Panc1 (cell line): ENCODE measurements around the gene VWA2. TPM values are rescaled to one million over a fixed set of nuclear protein-coding genes. Genes with fewer than 3 reads are reported as not detected.

Source experiments
- ATAC-seq: fragments of 200-7000 bp; cut with Tn5 transposase; 2 replicates; pipeline ENCODE4 v1.9.1; 2020; ENCODE audit warnings: mild to moderate bottlenecking, moderate library complexity
- BruUV-seq: library from RNA; stranded (reverse); fragments of 400-500 nt; replicated peaks from 2 replicates; lab custom pipeline; 2021; lab: Mats Ljungman, UMichigan
- CTCF ChIA-PET: fragments of 300-600 bp; sonication (Branson Sonifier 250); formaldehyde crosslinking; loops from one replicate; lab custom pipeline; 2022; ENCODE audit warnings: antibody characterized with exemption; lab: Charles Lee
- POLR2A ChIA-PET: fragments of 300-600 bp; sonication (Branson Sonifier 250); formaldehyde crosslinking; loops from one replicate; lab custom pipeline; 2022; ENCODE audit warnings: antibody characterized with exemption; lab: Charles Lee
- DNase-seq: peaks from one replicate; pipeline ENCODE4 v3.0.0-alpha.2; 2010; ENCODE audit warnings: low read depth, low spot score
- H3K27ac ChIP-seq: 2 replicates; pipeline ENCODE4 v1.5.1; 2011; ENCODE audit warnings: mild to moderate bottlenecking, low read length, inconsistent platforms
- H3K27me3 ChIP-seq: fragments of 200-500 bp; sonication (Bioruptor generic); 2 replicates; pipeline ENCODE4 v1.6.0; 2014; ENCODE audit warnings: low read length, inconsistent platforms; ENCODE audit not compliant: control insufficient read depth, insufficient read depth
- H3K36me3 ChIP-seq: fragments of 200-500 bp; sonication (Bioruptor generic); 2 replicates; pipeline ENCODE4 v1.5.1; 2014; ENCODE audit warnings: inconsistent platforms, mild to moderate bottlenecking, low read length, moderate library complexity; ENCODE audit not compliant: control insufficient read depth, insufficient read depth
- H3K4me1 ChIP-seq: 2 replicates; pipeline ENCODE4 v1.5.1; 2011; ENCODE audit warnings: inconsistent platforms, mild to moderate bottlenecking, low read length, moderate library complexity; ENCODE audit not compliant: control insufficient read depth, insufficient read depth
- H3K4me3 ChIP-seq, 2 experiments: 2 replicates each; pipeline ENCODE4 v1.5.1; 2011 to 2012; ENCODE audit warnings: low read depth in 2 of 2, low read length in 2 of 2, mild to moderate bottlenecking in 2 of 2, inconsistent platforms in 1 of 2, moderate library complexity in 1 of 2
- H3K9me3 ChIP-seq: fragments of 200-500 bp; sonication (Bioruptor generic); 2 replicates; pipeline ENCODE4 v1.5.1; 2014; ENCODE audit warnings: low read depth, mild to moderate bottlenecking, inconsistent platforms, low read length, moderate library complexity; ENCODE audit not compliant: control insufficient read depth, insufficient read depth
- CTCF ChIP-seq: fragments of 450-650 bp; IDR thresholded peaks from 2 replicates; pipeline ENCODE4 v1.5.1; 2017; ENCODE audit warnings: mild to moderate bottlenecking
- POLR2AphosphoS5 ChIP-seq: IDR thresholded peaks from 2 replicates; pipeline ENCODE4 v1.6.1; 2012; ENCODE audit warnings: mild to moderate bottlenecking, low read depth, low read length, moderate library complexity
- REST ChIP-seq, 2 experiments: IDR thresholded peaks; 2 replicates each; pipeline ENCODE4 v1.6.1; 2011 to 2012; ENCODE audit warnings: low read depth in 2 of 2, control low read depth in 1 of 2, low read length in 1 of 2, mild to moderate bottlenecking in 1 of 2, moderate library complexity in 1 of 2; ENCODE audit not compliant: insufficient read depth in 1 of 2
- SIN3A ChIP-seq: IDR thresholded peaks from 2 replicates; pipeline ENCODE4 v1.6.1; 2012; ENCODE audit warnings: low read depth, mild to moderate bottlenecking, low read length, moderate library complexity, borderline replicate concordance; ENCODE audit not compliant: insufficient read depth
- TCF7L2 ChIP-seq: IDR thresholded peaks from 2 replicates; pipeline ENCODE4 v1.6.1; 2011; ENCODE audit warnings: mild to moderate bottlenecking, low read depth, low read length, inconsistent platforms
- in situ Hi-C: cut with HindIII; loops from 2 replicates; pipeline ENCODE4 v1.10.0; 2016; ENCODE audit warnings: low sequenced_read_pairs, low pct_unique_long_range_greater_than_20kb
- intact Hi-C: fragments of 100-400 bp; cut with micrococcal nuclease; formaldehyde crosslinking; loops from one replicate; pipeline ENCODE4 v1.10.0; 2022; ENCODE audit not compliant: unreplicated experiment
- total RNA-seq: library from RNA; stranded (reverse); gene quantifications from one replicate; pipeline ENCODE4 v1.2.1, GENCODE V29; 2021; ENCODE audit not compliant: unreplicated experiment

VWA2 gene
- total RNA-seq, 1 experiment from 2014 or later: 0.77 TPM

DNA sequence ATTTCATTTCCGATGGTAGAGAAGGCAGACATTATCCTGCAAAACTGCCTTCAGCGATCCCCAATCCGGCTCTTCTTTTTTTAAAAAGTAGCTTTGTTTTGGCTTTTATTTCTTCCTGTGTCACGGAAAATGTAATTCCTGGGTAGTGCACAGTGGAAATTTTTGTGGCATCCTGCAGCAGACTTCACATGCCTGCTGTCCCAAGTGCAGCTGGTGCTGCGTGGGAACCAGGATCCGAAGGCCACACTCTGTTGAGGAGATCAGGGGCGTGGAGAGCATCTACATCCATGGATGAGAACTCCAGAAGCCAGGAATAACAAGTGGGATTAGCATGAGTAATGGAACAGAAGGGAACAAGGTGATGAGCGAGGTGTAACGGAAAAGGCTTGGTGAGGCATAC is 4.6 kb downstream of the VWA2 start:
- Histone ChIP-seq H3K9me3 (no peaks in the 10 kb centered on the region), H3K27me3 (peaks cover 31% of the 10 kb centered on the region), H3K4me1 (peaks cover 8% of the 10 kb centered on the region), H3K36me3 (no peaks in the 10 kb centered on the region), H3K27ac (no peak overlapping the region), H3K4me3 (no peak overlapping the region)
- no TSS peak for BruUV-seq
- TF ChIP-seq REST (IDR thresholded peaks at IDR 0.05; ENCODE audit: insufficient read depth in 1 of 2, low read depth in 2 of 2, low read length in 1 of 2): no peak
- no peak for TF ChIP-seq SIN3A
- TF ChIP-seq TCF7L2: no peak
- no peak for TF ChIP-seq CTCF
- no peak for TF ChIP-seq POLR2AphosphoS5
- DNase-seq (no peak), ATAC-seq (no peak)
- in situ Hi-C loops (no loop called here), intact Hi-C loops (no loop called here)
- ChIA-PET POLR2A (no interaction called here), CTCF (no interaction called here)

DNA sequence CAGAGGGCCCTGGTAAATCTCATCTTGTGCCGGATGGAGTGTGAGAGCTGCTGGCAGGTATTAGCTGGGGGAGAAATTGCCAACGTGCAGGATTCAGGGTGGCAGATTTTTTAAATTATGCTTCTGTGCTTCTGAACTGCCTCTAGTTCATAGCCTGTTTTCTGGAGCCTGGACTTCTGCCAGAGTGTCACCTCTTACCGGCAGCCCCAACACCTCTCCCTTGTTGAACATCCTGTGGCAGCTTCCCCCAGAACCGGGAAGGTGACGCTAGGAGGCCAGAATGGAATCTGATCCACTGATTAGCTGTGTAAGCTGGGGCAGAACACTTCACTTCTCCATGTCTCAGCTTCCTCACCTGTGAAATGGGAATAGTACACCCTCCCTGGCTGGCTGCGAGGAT is 5.1 kb downstream of the VWA2 start:
- in situ Hi-C loops: no loop called here

More for the DNA sequence above, 5.1 kb downstream of the VWA2 start:
- TF ChIP-seq POLR2AphosphoS5 (no peak), SIN3A (no peak), TCF7L2 (no peak), CTCF (no peak), REST (IDR thresholded peaks at IDR 0.05; ENCODE audit: insufficient read depth in 1 of 2, low read depth in 2 of 2, low read length in 1 of 2) (no peak)
- BruUV-seq: no TSS peak
- H3K27ac ChIP-seq: no peak overlapping the region
- H3K36me3 ChIP-seq: no peaks in the 10 kb centered on the region
- POLR2A ChIA-PET: no interaction called here
- H3K27me3 ChIP-seq: peaks cover 26% of the 10 kb centered on the region
- CTCF ChIA-PET: no interaction called here
- H3K4me3 ChIP-seq: no peak overlapping the region
- no peak for ATAC-seq
- peaks cover 5% of the 10 kb centered on the region for H3K4me1 ChIP-seq
- intact Hi-C loops: no loop called here
- H3K9me3 ChIP-seq: no peaks in the 10 kb centered on the region
- no peak for DNase-seq
